ENCODE measurements around the gene LSM7. TPM values are rescaled to one million over a fixed set of nuclear protein-coding genes. Genes with fewer than 3 reads are reported as not detected.

The LSM7 gene
- total RNA-seq, 4 donors from 2014 or later: 76.4 to 113 (median 106) TPM

DNA sequence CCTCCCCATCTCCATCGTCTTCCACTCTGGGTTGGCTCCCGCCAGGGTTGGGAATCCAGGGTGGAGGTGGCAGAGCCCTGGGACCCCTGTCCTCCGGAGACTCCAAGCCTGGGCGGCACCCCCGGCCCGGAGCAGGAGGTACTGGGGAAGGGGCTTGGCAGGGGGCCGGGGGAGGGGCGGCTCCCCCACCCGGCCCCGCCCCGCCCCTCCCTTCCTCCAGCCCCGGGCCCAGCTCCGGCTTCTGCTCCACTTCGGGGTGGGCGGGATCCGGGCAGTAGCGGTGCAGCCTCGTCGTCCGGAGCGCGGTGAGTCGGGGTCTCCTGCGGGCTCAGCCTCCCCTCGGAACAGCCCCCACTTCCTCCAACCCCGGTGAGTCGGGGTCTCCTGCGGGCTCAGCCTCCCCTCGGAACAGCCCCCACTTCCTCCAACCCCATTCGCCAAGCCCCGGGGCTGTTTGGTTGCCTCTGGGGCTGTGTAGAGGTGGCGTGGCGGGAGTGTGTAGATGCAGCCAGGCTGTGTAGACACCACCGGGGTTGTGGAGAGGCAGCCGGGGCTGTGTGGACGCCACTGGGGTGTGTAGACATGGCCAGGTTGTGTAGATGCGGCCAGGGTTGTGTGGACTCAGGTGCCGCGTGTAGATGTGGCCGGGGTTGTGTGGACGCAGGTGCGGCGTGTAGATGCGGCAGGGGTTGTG lies 31.8 kb upstream of the LSM7 start, which contains the start of gene TMPRSS9:
TSS of gene TMPRSS9 (plus strand) at position 274 of the 694 bp plus-strand sequence. CDS start 29,521 bp downstream, outside the sequence.
- Histone ChIP-seq H3K9me3 (no peaks in the 10 kb centered on the region), H3K4me1 (peaks cover 0 to 15% (median 6%) of the 10 kb centered on the region in 4 donors), H3K27ac (replicated peaks in 1 of 4) (no peak within 1 kb of the TSS), H3K4me3 (no peak within 1 kb of the TSS), H3K36me3 (peaks cover 0 to 1% (median under 1%) of the 10 kb centered on the region in 4 donors), H3K27me3 (peaks cover 3 to 55% (median 24%) of the 10 kb centered on the region in 4 donors)
- DNase-seq (ENCODE audit: extremely low spot score): no peak
- WGBS: 43% methylated on average over 18 of the region's 44 CpGs
- intact Hi-C loops (cut with DNase I): no loop called here
- no peak for TF ChIP-seq EP300 (IDR thresholded peaks at IDR 0.05)
- TF ChIP-seq, protein P1, sequence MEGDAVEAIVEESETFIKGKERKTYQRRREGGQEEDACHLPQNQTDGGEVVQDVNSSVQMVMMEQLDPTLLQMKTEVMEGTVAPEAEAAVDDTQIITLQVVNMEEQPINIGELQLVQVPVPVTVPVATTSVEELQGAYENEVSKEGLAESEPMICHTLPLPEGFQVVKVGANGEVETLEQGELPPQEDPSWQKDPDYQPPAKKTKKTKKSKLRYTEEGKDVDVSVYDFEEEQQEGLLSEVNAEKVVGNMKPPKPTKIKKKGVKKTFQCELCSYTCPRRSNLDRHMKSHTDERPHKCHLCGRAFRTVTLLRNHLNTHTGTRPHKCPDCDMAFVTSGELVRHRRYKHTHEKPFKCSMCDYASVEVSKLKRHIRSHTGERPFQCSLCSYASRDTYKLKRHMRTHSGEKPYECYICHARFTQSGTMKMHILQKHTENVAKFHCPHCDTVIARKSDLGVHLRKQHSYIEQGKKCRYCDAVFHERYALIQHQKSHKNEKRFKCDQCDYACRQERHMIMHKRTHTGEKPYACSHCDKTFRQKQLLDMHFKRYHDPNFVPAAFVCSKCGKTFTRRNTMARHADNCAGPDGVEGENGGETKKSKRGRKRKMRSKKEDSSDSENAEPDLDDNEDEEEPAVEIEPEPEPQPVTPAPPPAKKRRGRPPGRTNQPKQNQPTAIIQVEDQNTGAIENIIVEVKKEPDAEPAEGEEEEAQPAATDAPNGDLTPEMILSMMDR (IDR thresholded peaks at IDR 0.05): no peak
- no peak for TF ChIP-seq POLR2A (IDR thresholded peaks at IDR 0.05; ENCODE audit: low read depth)
- TF ChIP-seq POLR2AphosphoS5 (IDR thresholded peaks at IDR 0.05): no peak

DNA sequence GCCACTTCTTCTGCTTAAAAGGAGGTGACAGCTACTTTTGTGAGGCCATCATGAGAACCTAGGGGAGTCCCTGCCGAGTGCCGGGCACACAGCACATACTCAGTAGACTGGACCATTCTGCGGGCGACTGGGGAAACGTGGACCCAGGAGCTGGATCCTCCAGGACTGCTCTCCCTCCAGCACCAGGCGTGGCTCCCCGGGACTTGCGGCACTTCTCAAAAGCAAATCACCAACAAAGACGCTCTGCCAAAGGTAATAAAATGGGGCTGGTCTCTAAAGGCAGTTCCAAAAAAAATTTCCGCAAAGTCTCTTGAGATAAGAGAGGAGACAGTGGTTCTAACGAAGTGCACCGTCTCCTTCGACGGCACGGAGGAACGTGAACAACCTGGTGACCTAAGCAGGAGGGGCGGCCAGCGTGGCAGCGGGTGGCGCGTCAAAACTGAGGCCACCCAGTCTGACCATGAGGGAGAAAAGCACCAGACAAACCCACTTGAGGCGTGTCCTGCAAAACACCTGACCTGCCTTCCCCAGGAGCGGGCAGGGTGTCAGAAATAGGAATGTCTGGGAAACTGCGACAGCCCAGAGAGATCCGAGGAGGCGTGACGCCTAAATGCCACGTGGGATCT lies 30.3 kb upstream of the LSM7 start:
- Histone ChIP-seq H3K27ac (replicated peaks in 1 of 4) (no peak overlapping the region), H3K27me3 (peaks cover 3 to 41% (median 23%) of the 10 kb centered on the region in 4 donors), H3K9me3 (no peaks in the 10 kb centered on the region), H3K4me3 (no peak overlapping the region), H3K36me3 (peaks cover 0 to 16% (median 13%) of the 10 kb centered on the region in 4 donors), H3K4me1 (peaks cover 0 to 15% (median 6%) of the 10 kb centered on the region in 4 donors)
- DNase-seq (ENCODE audit: extremely low spot score): no peak
- intact Hi-C loops (cut with DNase I): no loop called here
- WGBS: 85% methylated on average over 23 of the region's 28 CpGs
- TF ChIP-seq, protein P1 (IDR thresholded peaks at IDR 0.05): no peak

DNA sequence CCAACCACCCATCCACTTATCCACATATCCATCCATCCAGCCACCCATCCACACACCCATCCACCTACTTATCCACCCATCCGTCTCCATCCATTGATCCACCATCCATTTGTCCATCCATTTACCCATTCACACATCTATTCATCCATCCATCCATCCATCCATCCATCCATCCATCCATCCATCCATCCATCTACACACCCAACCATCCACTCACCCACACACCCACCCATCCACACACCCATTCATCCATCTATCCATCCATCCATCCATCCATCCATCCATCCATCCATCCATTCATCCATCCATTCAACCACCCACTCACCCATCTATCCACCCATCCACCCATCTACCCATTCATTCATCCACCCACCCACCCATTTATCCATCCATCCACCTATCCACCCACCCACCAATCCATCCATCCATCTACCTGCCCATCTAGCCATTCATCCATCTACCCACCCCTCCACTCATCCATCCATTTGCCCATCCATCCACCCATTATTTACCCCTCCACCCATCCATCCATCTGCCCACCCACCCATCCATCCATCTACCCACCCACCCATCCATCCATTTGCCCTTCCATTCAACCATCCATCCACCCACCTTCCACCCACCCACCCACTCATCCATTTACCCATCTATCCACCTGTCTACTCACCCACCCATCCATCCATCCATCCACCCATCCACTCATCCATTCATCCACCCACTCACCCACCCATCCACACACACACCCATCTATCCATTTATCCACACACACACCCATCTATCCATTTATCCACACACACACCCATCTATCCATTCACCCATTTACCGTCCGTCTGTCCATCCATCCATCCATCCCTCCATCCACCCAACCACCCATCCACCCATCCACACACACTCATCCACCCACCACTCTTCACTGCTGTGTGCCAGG lies 29.2 kb upstream of the LSM7 start:
- Histone ChIP-seq H3K27me3 (peaks cover 3 to 30% (median 18%) of the 10 kb centered on the region in 4 donors), H3K9me3 (no peaks in the 10 kb centered on the region), H3K4me1 (peaks cover 0 to 15% (median 6%) of the 10 kb centered on the region in 4 donors), H3K27ac (replicated peaks in 1 of 4) (no peak overlapping the region), H3K36me3 (peaks cover 8 to 27% (median 24%) of the 10 kb centered on the region in 4 donors), H3K4me3 (no peak overlapping the region)
- intact Hi-C loops (cut with DNase I): no loop called here
- no peak for DNase-seq (ENCODE audit: extremely low spot score)
- TF ChIP-seq EP300 (IDR thresholded peaks at IDR 0.05): no peak
- no peak for TF ChIP-seq POLR2A (IDR thresholded peaks at IDR 0.05; ENCODE audit: low read depth)
- TF ChIP-seq, protein P1 (IDR thresholded peaks at IDR 0.05): no peak
- no peak for TF ChIP-seq POLR2AphosphoS5 (IDR thresholded peaks at IDR 0.05)
- over 99% methylated on average over 3 of the region's 3 CpGs for WGBS

DNA sequence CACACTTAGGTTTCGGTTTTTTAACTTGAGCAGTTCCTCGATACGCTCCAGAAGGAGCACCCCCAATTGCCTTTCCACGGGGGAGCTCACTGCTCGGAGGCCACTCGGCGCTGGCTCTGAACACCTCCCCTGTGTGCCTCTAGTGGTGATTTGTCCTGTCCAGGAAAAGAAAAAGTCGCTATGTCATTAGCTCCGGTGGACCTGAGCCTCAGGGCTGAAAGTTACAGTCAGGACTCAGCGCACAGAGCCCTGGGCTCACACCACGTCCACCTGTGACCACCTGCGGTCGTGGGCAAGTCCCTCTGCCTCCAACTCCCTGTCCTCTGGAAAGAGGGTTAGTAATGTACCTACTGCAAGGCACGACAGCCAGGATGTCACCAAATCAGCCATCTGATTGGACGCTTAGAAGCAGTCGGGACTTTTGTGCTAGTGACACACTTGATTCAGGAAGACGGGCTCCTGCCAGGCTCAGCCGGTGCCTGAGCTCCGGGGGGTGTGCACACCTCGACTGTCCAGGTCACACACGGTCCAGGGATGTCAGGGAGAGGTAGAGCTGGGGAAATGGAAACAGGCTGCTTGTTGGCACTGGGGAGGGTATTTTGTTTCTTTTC lies 27.8 kb upstream of the LSM7 start:
- intact Hi-C loops (cut with DNase I): no loop called here
- H3K27me3 ChIP-seq: peaks cover 3 to 16% (median 9%) of the 10 kb centered on the region in 4 donors
- WGBS: 85% methylated on average over 15 of the region's 21 CpGs
- H3K36me3 ChIP-seq: peaks cover 8 to 40% (median 36%) of the 10 kb centered on the region in 4 donors
- H3K27ac ChIP-seq (replicated peaks in 1 of 4): no peak overlapping the region
- TF ChIP-seq POLR2A (IDR thresholded peaks at IDR 0.05; ENCODE audit: low read depth) (no peak), EP300 (IDR thresholded peaks at IDR 0.05) (no peak), POLR2AphosphoS5 (IDR thresholded peaks at IDR 0.05) (no peak)
- TF ChIP-seq, protein P1 (IDR thresholded peaks at IDR 0.05): no peak
- H3K4me1 ChIP-seq: peaks cover 0 to 7% (median 3%) of the 10 kb centered on the region in 4 donors
- no peaks in the 10 kb centered on the region for H3K9me3 ChIP-seq
- DNase-seq (ENCODE audit: extremely low spot score): no peak
- H3K4me3 ChIP-seq: no peak overlapping the region

All from esophagus muscularis mucosa (tissue), 4 donors.